ENCODE results near the gene EPHB6.

EPHB6 gene

DNA sequence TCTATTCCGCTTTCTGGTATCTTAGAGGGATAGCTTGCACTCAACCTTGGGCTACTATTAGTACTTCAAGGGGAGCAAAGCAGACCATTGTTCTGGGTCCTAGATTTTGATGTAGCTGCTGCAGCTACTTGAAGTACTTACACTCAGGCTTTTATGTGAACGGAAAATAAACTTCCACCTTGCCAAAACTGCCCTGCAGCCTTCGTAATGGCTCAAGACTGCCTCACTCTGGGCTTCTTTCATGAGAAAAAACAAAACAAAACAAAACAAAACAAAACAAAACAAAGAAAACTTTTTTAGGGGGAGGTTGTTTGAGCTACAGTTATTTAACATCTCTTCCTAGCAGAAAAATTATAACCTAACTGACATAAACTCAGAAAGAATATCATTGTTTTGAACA, 19.4 kb upstream of the EPHB6 start:
- DNase-seq (ENCODE audit: low spot score): no peak

DNA sequence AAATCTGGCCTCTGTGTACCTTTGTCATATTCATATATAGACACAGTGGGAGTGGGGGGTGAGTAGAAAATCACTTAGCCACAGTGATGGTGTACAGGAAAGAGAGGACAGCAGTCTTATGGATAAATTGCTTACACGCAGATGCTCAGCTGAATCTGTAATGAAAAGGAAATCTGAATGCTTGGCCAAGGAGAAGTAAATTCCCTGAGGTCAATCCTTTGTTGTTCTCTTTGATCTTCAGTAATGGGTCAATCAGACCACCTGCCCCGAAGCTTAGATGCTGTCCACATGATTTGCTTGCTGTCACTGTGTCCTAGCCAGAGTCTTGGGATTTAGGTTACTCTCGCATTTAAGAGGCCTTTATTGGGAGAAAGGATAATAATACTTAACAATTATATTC, 18.4 kb upstream of the EPHB6 start:
- no peak for DNase-seq (ENCODE audit: low spot score)

DNA sequence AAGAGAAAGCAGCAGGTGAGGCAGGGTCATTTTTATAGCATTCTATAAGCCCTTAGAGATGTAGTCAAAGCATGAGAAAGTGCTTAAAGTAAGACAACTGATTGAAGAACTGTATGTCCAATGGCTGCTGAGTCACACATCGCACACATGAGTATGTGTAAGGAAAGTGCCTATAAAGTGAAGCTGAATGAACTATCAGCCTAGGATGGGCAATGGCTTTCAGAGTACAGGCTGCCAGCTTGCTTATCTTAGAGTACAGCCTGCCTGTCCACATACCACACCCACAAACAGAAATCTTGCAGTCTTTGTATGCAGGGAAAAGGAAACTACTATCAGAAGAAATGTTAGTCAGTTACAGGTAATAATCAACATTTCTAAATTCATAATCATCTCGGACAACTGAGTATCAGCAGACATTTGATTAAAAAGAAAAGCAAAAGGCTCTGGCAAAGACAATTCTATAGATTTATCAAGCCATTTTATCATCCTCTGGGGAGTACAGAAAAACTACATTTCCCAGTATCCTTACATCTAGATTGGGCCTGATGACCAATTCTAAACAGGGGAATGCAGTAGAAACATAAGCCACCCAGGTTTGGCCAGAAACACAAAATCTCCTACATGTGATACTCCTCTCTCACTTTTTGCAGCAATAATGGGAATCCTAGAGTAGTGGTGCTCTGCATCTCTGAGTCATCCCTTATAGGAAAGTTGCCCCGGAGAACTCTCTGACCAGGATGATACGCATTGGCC, 16.2 kb upstream of the EPHB6 start:
- peak; percentile 25 for DNase-seq (ENCODE audit: low spot score)

DNA sequence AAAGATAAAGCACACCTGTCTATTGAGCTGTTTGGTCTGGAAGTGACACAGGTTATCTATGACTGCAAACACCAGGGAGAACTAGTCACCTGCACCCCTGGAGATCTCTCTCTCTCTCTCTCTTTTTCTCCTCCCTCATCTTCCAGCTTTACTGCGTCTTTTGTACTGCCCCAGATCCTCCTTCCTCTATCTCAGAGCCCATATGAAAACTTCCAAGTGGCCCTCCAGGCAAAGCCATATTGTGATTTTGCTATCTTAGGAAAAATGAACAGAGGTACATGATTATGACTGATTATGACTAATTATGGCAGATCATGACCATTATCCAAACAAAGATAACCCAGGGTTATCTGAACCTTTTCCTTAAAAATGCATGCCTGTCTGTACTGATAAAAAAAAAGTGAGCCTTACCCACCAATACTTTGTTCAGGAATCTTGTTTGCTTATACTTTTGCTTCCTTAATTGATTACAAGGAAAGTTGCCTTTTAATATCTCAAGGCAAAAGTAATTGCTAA, 12.6 kb upstream of the EPHB6 start:
- no peak for DNase-seq (ENCODE audit: low spot score)

- DNase-seq (ENCODE audit: low spot score): no peak
Observed at GRCh38 chr7:142847353-142847752, 7.5 kb upstream of the EPHB6 start.

- no peak for DNase-seq (ENCODE audit: low spot score)
Observed at GRCh38 chr7:142851269-142851668, 3.6 kb upstream of the EPHB6 start.

DNA sequence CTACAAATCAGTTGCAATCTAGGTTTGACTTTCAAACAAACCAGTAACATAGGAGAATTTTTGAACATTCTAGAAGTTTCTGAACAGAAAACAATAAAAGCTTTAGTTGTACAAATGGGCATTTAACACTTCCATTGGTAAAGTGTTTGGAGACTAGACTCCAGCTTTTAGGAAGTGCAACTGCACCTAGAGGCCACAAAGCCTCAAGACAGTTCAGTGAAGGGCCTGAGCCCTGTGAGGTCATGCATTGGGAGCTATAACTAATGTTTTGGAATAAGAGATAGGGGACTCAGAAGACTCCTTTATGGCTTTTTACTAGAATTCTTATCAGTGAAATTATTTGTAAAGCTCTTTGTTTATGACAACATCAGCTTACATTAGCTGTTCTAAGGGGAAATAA, 3.0 kb upstream of the EPHB6 start:
- no peak for DNase-seq (ENCODE audit: low spot score)

DNA sequence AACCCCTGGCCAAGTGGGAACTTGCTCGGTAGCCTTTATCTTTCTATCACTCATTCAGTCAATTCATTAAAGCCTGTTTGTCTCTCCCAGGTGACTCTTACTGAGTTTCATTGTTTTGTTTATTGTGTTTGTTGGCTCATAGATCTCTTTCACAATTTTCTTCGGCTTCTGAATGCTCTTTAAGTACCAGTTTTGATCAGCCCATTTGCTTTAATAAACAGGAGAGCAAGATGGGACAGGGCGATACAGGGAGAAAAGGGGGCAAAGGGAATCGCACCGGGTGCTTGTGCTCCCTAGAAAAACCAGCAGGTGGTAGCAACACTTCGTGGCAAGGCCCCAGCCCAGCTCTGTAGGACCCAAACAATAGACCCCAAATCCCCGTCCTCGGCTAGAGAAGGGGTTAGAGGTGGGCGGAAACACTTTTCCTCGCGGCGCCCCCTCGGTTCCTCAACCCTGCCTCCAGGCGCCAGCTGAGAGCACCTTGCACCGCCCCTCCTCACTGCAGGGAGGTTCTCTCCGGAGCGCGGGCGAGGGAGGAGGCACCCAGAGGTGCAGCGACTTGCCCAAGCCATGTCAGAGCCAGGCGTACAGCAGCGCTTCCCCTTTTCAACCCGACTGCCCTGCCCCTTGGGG, 1.0 kb upstream of the EPHB6 start:
- DNase-seq (ENCODE audit: low spot score): peak; percentile 84

GRCh38 chr7:142855114-142855743, 353 bp downstream of the EPHB6 start:
- peak; percentile 33 for DNase-seq (ENCODE audit: low spot score)

DNA sequence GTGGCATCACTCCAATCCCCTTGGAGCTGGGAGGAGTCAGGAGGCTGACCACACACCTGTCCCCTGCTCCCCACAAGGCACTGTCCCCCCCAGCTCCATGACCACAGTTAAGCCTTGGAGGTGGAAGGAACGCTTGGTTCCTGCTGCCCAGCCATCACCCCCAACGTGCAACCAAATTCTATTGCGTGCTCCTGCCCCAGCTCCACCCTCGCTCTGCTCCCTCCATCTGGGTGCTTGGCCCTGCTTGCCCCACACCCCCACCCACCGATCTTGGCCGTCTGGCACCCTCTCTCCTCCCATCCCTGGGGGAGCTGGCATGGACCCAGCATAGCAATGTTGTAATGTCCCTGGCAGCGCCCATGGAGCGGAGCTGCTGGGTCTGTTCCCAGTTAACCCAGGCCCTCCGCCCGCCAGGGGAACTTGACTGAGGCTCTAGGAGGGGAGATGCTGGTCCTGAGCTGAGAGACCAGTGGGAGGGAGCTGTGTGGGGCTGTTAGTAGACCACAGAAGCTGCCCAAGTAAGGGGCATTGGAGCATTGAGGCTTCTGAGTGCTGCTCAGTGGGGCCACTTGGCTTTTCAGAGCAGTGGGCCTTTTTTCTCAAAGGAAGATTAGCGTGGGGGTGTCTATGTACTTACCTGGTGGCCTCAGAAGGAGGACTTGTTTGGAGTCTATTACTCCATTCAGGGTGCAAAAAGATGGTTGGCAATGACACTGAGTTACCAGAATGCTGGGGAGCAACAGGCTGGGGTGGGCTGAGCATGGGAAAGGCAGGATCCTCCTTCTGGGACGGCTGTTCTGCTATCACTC, 1.1 kb downstream of the EPHB6 start:
- no peak for DNase-seq (ENCODE audit: low spot score)

GRCh38 chr7:142856565-142857245, 1.8 kb downstream of the EPHB6 start:
- no peak for DNase-seq (ENCODE audit: low spot score)

GRCh38 chr7:142857625-142858024, 2.7 kb downstream of the EPHB6 start:
- DNase-seq (ENCODE audit: low spot score): no peak

GRCh38 chr7:142859411-142859810, 4.5 kb downstream of the EPHB6 start:
- no peak for DNase-seq (ENCODE audit: low spot score)

DNA sequence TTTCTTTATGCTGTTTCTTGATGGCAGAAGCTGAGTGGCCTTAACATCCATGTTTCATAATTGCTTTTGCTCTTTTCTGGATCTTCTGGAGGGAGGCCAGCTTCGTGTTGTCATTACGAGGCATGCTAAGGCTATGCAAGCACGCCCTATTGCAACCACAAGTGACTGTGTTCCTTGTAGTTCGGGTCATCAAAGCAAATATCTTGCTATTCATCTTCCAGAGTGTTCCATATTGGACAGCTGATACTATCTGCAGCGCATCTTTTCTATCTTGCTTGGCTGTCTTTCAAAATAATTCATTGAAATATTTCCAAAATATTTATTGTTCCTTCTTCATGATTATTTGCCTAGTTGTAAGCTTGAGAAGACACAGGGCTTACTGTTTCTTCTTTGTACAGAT, 5.0 kb downstream of the EPHB6 start:
- peak; percentile 63 for DNase-seq (ENCODE audit: low spot score)

GRCh38 chr7:142860968-142861367, 6.1 kb downstream of the EPHB6 start:
- no peak for DNase-seq (ENCODE audit: low spot score)

- DNase-seq (ENCODE audit: low spot score): no peak
Observed at GRCh38 chr7:142862351-142862750, 7.5 kb downstream of the EPHB6 start.

DNA sequence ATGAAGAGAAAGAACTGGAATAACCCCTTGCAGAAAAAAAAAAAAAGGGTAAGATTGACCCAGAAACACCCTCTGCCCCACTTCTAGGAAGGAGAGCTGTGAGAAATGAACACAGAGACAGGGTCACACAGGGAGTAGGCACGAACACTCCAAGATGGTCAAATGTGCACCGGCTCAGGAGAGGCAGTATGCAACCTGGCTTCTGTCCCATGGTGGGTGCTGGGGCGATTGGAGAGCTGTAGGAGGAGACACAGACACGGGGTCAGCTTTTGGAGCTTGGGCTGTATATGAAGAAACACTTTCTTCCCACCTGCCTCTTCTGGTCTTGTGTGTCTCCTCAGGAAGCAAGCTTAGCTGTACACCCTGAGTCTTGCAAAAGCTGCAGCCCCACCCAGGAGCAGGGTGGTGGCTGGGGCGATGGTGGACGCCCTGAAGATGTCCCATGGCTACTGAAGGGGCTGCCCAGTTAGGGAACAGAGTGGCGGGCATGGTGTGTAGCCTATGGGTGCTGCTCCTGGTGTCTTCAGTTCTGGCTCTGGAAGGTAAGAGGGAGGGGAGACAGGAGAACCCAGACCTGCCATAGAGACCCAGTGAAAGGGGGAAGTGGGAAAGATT, 8.0 kb downstream of the EPHB6 start:
- DNase-seq (ENCODE audit: low spot score): no peak

- no peak for DNase-seq (ENCODE audit: low spot score)
Observed at GRCh38 chr7:142863891-142864685, 9.2 kb downstream of the EPHB6 start.

DNA sequence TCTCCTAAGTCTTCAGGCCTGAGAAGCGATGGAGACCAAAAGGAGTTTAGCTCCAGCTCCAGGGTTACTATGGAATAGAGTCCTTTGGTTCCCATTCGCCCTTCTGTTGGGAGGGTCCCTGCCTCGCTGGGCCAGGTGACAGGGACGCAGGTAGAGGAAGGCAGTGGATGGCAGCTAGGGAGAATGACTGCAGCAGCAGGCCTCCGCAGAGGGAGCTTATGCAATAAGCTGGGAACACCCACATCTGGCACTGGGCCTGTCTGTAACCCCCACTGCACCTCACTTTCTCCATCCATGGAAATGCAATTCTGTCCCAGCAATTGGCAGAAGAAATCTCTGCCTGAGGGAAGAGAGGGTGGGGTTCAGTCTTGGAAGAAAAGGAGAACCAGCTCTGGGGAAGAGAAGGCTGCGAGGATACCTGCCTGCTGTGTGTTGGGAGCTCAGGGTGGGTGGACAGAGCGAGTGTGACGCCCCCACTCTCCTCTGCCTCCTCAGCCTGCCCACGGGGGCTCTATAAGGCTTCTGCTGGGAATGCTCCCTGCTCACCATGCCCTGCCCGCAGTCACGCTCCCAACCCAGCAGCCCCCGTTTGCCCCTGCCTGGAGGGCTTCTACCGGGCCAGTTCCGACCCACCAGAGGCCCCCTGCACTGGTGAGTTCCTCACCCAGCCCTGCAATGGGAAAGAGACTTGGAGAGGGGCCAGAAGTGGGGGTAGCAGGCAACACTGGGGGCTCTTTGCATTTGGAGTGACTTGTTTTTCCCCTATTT, 10.3 kb downstream of the EPHB6 start:
- DNase-seq (ENCODE audit: low spot score): no peak

GRCh38 chr7:142865766-142866165, 10.9 kb downstream of the EPHB6 start:
- no peak for DNase-seq (ENCODE audit: low spot score)
